Measurements from ENCODE around the gene SLC30A2. TPM values are rescaled to one million over a fixed set of nuclear protein-coding genes. Genes with fewer than 3 reads are reported as not detected.

The SLC30A2 gene
- total RNA-seq, 1 donor from 2014 or later = not detected

DNA sequence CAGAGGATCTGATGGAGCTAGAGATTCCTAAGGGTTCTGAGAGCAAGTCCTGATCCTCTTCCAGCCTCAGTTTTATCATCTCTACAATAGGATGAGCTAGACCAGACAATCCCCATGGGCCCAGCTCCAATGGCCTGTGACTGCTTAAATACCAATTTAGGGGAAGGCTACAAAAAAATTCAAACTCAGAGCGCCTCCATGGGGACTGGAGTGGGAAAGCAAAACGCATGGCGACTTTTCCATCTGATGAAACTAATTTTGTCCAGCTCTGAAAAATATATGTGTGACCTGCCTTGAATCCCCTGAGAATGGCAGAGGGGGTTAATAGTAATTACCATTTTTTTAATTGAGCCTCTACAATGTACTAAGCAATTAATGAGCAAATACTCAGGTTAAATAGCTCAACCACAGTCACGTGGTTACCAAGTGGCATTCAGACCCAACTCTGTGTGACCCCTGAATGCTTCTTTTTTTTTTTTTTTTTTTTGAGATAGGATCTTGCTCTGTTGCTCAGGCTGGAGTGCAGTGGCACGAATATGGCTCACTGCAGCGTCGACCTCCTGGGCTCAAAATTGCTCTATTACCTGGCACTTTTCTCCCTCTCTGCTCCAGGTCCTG, 15.9 kb downstream of the SLC30A2 start:
- intact Hi-C loops (cut with DNase I) = no loop called here
- no peak for ATAC-seq
- DNase-seq (ENCODE audit: low spot score) = no peak

DNA sequence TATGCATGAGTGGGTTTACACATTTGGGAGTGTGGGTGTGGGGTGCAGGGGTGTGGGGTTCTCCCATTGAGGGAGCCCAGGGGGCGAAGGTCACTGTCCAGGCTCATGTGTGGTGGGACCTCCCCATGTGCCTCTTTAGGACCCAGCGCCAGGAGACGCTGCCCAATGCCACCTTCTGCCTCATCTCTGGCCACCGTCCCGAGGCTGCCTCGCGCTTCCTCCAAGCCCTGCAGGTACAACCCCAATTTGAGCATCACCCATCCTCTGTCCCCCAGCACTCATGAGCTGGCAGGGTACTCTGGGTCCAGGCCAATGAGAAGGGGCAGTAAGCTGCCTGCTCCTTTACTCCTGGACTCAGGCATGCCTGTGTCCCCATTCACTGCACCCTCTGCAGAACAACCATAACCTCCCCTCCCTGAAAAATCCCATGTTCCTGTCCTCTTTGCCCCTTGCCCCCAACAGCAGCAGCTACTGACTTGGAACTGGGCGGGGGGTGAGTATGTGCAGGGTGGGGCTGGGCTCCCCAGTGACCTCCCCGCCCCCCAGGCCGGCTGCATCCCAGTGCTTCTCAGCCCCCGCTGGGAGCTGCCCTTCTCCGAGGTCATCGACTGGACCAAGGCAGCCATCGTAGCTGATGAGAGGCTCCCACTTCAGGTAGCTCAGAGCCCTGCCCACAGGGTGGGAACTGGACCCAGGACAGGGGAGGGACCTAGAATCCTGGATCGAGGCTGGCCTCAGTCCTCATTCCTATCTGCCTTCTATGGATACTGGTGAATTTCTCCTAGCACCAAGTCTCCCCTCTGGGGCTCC, 16.7 kb downstream of the SLC30A2 start:
- intact Hi-C loops (cut with DNase I) = no loop called here
- ATAC-seq = no peak
- no peak for DNase-seq (ENCODE audit: low spot score)

DNA sequence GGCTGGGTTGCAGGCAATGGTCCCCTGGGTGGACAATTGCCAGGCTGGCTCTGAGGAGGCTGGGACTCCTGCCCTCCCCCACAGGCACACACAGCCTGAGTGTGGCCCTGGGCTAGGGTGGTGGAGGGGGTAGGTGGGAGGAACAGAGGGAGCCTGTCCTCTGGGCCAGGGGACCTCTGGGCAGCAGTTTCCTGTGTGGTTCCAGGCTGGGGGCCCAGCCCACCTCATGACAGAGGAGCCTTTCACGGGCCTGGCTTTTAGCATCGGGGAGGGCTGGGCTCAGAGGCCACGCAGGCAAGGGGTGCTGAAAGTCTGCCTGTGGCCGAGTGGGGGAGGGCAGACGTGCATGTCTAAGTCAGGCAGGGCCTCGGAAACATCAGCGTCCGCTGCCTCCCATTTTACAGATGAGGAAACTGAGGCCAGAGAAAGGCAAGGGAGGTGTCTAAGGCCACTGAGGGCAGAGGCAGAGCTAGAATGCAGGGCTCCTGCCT, 17.4 kb downstream of the SLC30A2 start:
- peak; percentile 70 for ATAC-seq
- intact Hi-C loops (cut with DNase I) = no loop called here
- peak; percentile 76 for DNase-seq (ENCODE audit: low spot score)

DNA sequence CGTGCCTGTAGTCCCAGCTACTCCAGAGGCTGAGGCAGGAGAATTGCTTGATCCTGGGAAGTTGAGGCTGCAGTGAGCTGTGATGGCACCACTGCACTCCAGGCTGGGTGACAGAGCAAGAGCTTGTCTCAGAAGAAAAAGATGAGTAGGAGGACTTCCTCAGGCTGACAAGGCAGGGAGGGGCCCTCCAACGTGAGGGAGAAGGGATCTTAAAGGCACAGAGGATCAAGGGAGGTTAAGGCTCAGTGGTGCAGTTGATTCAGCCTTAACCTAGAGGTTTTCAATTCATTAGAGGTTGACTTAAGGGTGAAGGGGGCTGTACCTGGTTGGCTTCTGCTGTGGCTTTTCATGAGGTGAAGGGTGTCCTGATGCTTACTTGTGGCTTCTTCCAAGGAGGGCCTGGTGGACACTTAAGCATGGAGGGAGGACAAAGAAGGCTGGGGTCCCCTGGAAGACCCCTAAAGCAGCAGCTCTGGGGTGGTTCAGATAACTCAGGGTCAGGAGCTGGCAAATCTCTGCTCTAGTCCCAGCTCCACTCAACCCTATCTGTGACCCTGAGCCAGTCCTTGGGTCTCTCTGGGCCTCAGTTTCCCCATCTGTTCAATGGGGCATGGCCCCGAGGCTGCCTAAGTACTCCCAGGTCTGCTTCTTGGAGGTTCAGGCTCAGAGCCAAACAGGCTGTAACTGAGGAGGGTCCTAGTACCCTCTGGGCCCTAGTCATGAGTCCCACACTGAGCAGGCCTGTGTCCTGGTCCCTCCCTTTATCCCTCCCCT, 18.0 kb downstream of the SLC30A2 start:
- DNase-seq (ENCODE audit: low spot score) = no peak
- no peak for ATAC-seq

DNA sequence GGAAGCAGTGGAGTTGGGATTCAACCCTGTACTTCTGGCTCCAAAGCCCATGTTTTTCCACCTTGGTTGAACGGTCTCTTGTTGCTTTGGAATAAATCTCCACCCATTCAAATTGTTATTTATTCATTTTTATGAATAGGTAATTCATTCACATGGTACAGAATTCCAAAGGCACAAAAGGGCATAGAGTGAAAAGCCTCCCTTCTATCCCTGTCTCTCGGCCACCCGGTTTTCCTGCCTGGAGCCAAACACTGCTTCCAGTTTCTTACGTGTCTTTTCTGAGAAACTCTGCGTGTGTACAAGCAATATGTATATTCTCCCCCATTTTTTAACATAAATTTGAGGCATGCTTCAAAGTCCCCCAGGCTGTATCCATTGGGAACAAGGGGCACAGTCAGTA, 20.4 kb downstream of the SLC30A2 start:
- intact Hi-C loops (cut with DNase I) = no loop called here
- ATAC-seq (no peak), DNase-seq (ENCODE audit: low spot score) (no peak)

More for the DNA sequence above, 18.0 kb downstream of the SLC30A2 start:
- intact Hi-C loops (cut with DNase I) = no loop called here

DNA sequence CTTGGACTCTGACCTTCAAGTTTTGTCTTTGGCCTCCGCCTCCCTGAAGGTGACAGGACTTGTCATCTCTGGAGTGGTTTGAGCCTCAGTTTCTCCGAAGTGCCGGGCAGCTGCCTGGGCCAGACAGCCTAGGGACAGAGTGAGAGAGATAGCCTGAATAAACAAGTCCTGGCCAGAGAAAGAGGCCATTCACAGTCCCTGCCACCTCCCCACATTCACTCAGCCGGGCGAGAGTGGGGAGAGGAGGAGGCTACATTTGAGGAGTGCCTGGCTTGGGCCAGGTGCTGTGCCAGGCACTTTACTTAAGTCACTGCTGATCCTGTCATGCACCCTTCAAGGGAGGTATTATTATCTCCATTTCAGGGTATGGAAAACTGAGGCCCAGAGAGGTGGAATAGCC, 20.9 kb downstream of the SLC30A2 start:
- DNase-seq (ENCODE audit: low spot score) (no peak), ATAC-seq (no peak)
- intact Hi-C loops (cut with DNase I) = no loop called here

DNA sequence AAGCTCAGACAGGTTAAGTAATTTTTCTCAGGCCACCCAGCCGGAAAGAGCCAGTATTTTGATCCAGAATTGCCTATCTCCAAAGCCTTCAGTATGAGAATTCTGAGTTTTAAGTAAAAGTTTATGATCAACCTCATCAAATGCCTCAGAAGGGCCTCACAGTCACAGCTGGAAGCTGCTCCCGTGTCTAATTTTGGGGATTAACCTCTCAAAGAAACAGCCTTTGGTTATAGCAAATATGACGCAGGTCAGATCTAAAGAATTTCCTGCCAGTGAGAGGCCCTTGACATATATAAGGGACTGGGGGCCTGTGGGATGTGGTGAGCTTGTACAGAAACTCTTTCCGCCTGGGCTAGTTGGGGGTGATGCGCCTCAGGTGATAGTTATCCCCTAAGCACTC, 22.1 kb downstream of the SLC30A2 start:
- intact Hi-C loops (cut with DNase I) = no loop called here
- DNase-seq (ENCODE audit: low spot score) (no peak), ATAC-seq (no peak)

DNA sequence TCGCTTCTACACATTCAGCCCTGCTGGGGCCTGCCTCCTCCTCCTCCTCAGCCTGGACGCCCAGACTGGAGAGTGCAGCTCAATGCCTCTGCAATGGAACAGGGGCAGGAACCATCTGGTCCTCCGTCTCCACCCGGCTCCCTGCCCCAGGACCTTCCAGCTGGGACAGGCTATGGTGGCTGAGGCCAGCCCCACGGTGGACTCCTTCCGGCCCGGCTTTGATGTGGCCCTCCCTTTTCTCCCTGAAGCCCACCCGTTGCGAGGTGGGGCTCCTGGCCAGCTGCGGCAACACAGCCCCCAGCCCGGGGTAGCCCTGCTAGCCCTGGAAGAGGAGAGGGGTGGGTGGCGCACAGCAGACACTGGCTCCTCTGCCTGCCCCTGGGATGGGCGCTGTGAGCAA, 22.9 kb downstream of the SLC30A2 start:
- DNase-seq (ENCODE audit: low spot score) (no peak), ATAC-seq (no peak)
- intact Hi-C loops (cut with DNase I) = no loop called here

DNA sequence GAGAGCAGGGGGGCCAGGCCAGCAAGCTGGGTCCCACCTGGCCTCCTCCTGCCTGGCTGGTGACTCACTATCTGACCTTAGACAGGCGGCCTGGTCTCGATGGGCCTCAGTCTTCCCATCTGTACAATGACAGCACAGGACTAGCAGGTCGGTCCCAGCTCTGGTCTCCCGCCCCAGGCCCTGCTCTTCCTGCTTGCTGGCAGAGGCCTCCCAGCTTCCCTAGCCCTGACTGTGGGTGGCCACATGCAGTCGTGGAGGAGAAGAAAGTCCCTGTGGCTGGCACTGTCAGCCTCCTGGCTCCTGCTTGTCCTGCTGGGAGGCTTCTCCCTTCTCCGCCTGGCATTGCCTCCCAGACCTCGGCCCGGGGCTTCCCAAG, 23.5 kb downstream of the SLC30A2 start:
- ATAC-seq = peak; percentile 9
- intact Hi-C loops (cut with DNase I) = no loop called here

DNA sequence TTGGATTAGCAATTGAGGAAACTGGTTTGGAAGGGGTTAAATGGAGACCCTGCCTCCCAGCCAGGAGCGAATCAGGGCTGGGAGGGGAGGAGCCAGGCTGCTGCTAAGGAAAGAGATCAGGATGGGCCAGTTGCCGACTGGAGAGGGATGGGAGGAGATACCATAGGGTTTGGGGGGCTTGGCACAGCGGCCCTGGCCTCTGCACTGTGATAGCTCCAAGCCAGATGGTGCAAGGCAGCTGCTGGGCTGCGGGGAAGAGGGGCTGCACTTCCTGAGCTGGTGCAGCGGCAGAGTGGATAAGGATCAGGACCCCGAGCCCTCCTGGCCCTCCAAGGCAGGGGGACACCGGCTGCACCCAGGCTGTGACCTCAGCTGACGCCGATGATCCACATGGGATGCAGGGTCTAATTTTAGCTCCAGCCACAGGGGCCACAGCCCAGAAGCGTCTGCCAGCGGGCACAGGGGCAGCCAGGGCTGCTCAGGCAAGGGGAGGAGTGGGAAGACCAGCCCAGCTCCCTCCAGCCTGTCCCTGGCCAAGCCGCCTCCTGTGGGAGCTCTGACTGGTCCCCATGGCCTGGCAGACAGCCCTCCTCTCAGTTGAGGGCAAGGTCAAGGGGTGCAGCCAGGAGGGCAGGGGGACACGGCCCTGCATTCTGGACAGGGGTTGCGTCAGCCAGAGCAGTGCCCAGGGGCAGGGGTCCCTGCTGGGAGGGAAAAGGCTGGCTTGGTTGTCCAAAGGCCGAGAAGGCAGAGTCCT, 24.1 kb downstream of the SLC30A2 start, which contains the start of gene EXTL1:
Gene EXTL1 (plus strand): TSS at position 129 of the 757 bp plus-strand sequence. CDS start 872 bp downstream, outside the sequence.
- DNase-seq (ENCODE audit: low spot score) (no peak), ATAC-seq (peak; percentile 71)
- intact Hi-C loops (cut with DNase I) = no loop called here

More for the DNA sequence above, 23.5 kb downstream of the SLC30A2 start:
- DNase-seq (ENCODE audit: low spot score) = no peak

DNA sequence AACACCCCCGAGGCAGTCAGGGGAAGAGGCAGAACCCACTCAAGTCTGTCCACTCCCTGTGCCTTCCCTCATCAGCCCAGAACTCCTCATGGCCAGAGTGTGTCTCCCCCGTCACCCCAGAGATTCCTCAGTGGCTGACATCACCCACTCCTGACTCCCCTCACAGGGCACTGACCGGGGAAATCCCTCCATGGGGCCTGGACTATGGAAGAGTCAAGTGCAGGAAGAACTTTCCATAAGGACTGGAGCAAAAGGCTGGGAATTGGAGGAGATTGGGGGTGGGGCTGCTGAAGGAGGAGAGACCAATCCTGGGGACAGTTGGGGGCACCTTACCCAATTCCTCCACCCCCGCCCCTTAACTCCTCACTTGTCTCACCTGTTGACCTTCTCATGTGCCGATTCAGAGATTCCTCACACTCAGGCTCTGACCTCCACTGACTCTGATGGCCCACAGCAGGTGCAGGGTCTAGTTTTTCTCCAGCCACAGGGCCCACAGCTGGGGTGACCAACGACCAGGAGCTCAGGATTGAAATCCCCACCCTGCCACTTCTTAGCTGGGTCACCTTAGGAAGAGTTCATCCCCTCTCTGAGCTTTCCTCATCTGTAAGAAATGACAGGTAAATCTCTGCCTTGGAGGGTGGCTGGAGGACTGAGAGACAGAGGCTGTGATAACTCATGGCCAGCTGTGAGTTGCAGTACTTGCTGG, 24.8 kb downstream of the SLC30A2 start:
- ATAC-seq = no peak
- DNase-seq (ENCODE audit: low spot score) = no peak
- intact Hi-C loops (cut with DNase I) = no loop called here

DNA sequence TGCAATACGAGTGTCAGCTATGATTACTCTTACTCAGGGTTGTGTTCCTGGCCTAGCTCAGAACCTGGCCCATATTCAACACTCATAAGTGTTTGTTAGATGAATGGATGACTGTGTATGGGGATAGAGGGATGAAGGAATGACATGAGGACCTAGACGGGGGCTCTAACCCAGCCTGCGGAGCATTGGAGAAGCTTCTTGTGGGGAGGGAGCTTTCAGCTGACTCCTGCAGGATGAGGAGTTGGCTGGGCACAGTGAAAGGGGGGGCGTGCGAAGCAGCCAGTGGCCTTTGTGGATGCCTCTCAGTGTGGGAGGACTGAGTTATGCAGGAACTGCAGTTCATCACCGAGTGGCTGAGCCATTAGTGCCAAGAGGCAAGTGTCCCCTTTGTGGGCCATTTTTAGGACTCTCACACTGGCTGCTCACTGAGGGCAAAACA, 25.6 kb downstream of the SLC30A2 start:
- intact Hi-C loops (cut with DNase I) = no loop called here
- DNase-seq (ENCODE audit: low spot score) = no peak
- peak; percentile 37 for ATAC-seq

DNA sequence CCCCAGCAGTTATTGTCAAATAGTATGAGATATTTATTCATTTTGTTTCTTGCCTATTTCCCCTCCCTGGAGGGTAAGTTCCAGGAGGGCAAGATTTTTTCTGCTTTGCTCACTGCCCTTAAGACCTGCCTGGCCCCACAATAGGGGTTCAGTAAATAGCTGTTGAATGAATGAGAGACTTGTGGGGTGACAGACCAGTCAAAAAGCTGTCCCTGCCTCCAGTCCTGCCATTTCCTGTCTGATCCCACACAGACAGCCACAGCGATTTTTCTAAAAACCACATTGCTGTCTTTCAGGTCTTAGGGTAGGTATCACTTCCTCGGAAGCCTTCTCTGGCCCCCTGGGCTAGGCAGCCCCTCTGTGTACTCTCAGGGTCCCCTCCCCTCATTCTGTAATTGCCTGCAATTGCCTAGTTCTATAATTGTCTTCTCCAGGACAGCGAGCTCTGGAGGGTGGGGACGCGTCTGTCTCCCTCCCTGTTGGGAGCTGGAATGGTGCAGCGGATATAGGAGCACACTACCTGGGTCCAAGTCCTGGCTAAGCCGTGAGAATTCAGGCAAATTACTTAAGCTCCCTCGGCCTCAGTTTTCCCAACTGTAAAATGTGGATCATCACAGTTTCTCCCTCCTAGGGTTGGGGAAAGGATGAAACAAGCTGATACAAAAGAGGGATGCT, 26.1 kb downstream of the SLC30A2 start:
- ATAC-seq = no peak
- intact Hi-C loops (cut with DNase I) = no loop called here

DNA sequence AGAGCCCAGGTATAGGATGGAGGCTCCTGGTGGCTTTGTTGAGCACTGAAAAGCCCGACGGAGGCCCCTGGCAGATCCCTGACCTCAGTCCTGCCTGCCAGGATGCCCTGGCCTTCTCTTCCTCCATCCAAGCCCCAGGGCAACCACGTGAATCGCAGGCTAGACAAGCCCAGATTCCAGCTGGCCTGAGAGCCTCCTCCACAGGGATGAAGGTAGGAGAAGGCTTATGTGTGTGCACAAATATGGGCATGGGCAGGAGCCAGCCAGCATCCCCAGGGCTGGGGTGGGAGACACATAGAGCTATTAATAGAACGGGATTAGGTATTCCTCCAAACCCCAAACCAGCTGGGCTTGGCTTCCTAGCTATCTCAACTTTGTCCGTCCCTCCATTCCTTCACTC, 28.3 kb downstream of the SLC30A2 start:
- no peak for DNase-seq (ENCODE audit: low spot score)
- intact Hi-C loops (cut with DNase I) = no loop called here
- no peak for ATAC-seq

More for the DNA sequence above, 26.1 kb downstream of the SLC30A2 start:
- DNase-seq (ENCODE audit: low spot score) = no peak

DNA sequence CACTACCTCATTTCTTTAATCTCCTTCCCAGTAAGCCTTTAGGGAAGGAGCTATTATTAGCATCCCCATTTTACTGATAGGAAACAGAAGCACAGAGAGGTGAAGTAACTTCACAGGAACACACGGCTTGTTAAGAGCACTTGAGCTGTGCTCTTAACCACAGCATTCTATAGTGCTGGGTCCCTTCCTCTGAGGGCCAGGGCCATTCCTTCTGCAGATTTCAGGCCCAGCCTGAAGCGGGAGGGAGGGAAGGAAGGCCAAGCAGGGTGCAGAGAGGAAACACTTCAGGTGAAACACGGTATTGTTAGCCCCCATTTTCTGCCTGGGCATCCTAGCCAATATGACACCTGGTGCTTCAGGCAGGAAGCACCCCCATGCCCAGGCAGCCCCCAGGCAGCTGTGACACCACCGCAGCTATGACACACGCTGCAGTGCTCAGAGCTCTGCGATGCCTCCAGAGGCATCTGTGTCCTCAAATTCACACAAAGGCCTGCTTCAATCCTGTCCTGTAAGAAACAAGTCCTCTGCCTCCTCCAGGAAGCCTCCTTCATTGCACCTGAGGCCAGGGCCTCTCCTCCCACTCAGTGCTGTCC, 28.9 kb downstream of the SLC30A2 start:
- intact Hi-C loops (cut with DNase I) = no loop called here
- no peak for DNase-seq (ENCODE audit: low spot score)
- no peak for ATAC-seq

DNA sequence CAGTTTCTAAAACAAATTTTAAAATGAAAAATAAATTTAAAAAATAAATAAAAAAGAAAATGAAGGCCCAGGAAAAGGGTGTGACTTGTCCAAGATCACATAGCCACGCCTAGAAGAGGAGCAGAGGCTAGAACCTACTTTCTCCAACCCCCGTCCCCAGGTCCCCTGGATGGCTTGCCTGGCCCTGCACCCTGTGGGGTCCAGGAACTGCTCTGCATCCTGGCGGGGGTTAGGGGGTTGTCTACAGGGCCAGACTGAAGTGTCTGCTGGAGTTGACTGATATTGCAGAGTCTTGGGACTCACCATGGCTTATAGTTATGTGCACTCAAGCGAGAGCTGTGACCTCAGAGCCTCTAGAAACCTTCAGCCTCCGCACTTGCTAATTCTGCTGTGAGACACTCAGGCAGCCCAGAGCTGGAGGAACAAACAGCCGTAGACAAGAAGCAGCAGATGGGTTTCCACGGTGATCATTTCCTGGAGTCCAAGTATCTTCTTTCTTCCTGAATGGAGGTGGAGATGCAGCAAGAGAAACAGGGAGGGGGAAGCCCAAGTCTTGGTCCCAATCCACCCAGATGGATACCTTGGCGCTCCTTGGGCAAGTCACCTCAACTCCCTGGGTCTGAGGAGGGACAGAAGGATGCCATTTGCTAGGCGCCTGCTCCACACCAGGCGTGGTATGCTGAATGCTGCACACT, 29.5 kb downstream of the SLC30A2 start:
- ATAC-seq = no peak

DNA sequence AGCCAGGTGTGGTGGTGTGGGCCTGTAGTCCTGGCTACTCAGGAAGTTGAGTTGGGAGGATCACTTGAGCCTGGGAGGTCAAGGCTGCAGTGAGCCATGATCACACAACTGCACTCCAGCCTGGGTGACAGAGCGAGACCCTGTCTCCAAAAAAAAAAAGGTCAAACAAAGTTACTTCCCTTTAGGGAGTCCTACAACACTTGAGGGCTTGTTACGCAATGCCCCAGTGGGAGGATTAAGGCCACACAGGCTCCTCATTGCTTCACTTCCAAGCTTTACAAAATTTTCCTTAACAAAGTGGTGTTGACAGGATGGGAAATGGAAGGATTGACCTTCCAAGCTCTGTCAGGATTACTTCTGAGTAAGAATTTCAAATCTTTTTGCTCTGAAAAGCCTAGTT, 30.6 kb downstream of the SLC30A2 start:
- intact Hi-C loops (cut with DNase I) = no loop called here
- ATAC-seq (peak; percentile 82), DNase-seq (ENCODE audit: low spot score) (no peak)

More for the DNA sequence above, 29.5 kb downstream of the SLC30A2 start:
- no peak for DNase-seq (ENCODE audit: low spot score)
- intact Hi-C loops (cut with DNase I) = no loop called here

All from sciatic nerve (tissue), 2 donors.